ENCODE measurements around the gene CARD8.
"Not testable (repeated sequence)": the region's sequence is repeated elsewhere in the genome, so short reads cannot be mapped to it uniquely, and the experiment has no call there.

The CARD8 gene, protein sequence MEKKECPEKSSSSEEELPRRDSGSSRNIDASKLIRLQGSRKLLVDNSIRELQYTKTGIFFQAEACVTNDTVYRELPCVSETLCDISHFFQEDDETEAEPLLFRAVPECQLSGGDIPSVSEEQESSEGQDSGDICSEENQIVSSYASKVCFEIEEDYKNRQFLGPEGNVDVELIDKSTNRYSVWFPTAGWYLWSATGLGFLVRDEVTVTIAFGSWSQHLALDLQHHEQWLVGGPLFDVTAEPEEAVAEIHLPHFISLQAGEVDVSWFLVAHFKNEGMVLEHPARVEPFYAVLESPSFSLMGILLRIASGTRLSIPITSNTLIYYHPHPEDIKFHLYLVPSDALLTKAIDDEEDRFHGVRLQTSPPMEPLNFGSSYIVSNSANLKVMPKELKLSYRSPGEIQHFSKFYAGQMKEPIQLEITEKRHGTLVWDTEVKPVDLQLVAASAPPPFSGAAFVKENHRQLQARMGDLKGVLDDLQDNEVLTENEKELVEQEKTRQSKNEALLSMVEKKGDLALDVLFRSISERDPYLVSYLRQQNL

DNA sequence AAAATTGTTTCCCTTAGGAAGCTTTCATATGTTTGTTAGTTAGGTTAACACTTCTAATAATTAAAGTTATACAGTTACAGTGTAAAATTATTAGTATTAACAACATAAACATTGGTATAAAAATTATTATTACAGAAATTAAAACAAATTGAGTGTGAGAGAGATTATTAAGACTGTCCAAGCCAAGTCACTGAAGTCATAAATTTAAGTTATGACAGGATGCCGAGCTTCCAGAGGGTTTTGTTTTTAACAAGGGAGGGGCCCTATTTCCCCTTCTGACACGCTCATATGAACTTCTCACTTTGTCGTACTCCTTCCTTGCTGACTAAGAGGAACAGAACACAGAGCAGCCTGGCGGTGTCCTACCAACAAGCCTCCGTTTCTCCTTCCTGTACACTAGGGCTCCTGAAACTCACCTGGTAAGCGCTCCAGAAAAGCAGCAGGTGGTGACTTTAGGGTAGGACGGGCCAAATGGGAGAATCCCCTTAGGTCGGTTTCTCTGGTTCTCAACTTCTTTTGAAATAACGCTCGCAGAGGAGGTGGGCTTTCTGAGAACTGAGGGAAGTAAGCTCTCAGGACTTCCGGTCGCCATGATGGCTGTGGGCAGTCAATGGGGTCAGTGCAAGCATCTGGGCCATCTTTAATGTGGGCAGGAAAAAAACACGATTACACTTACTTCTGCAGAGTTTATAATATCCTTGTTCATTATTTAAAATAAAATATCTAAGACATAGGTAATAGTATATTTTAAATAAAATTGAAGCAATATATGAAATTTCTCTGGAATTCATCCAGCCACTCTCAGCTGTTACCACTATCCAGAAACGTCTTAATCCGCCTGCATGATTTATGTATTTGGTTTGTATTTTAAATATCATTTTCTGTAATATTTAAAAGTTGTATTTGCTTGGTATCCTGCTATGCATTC, at the start of gene CARD8:
TSS of gene CARD8 (minus strand) at position 537 of the 928 bp plus-strand sequence. CDS start 14,892 bp downstream, outside the sequence.
- DNase-seq (ENCODE audit: low read depth in 1 of 2, low spot score in 1 of 2) = peak; percentile 66 to 80

DNA sequence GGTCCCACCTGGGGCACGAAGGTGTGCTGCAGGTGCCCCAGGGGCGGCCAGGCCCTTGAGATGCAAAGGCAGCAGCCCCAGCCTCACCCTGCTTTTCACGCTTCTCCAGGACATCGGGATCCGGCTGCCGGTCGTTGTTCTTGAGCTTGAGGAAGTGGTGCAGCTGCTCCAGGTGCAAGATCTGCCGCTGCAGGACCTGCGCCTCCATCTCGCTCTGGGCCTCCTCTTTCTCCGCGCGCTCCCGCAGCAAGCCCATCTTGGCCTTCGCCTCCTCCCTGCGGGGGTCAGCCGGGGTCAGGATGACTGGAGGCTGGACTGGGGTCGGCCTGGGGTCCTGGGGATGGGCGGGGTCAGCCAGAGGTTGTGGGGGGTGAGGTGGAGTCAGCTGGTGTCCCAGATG, 48.2 kb upstream of the CARD8 start:
- no peak for DNase-seq (ENCODE audit: low read depth in 1 of 2, low spot score in 1 of 2)

DNA sequence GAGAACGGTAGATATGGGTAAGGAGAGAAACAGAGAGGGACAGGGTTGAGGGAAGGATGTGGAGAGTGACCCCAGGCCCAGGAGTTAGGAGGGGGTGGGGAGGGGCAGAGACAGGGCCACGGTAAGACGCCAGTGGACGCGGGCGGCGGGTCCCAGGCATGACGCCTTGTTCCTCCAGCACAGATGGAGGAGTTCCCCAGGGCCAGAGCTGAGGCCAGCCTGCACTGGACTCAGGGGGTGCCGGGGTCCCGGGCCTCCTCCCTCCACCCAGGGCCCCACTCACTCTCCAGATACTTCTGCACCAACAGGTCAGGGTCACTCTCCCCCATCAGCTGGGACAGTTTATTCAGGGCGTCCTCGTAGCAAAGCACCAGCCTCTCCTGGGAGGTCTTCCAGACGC, 47.7 kb upstream of the CARD8 start:
- DNase-seq (ENCODE audit: low read depth in 1 of 2, low spot score in 1 of 2) = no peak

DNA sequence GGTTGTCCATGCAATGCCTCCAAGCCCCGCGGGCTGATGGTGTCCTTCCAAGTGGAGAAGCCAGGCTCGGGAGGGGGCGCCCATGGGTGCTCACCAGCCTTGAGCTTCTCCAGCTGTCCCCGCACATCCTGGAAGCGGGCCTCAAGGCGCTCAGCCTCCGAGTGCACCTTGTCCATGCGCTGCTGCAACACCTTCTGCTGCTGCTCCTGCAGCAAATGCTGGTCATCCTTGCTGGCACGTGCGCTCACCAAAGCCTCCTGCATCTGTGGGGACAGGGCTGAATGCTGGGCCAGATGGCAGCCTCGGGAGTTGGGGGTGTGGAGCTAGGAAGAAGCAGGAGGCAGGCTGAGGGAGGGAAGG, 46.9 kb upstream of the CARD8 start:
- DNase-seq (ENCODE audit: low read depth in 1 of 2, low spot score in 1 of 2) = no peak

DNA sequence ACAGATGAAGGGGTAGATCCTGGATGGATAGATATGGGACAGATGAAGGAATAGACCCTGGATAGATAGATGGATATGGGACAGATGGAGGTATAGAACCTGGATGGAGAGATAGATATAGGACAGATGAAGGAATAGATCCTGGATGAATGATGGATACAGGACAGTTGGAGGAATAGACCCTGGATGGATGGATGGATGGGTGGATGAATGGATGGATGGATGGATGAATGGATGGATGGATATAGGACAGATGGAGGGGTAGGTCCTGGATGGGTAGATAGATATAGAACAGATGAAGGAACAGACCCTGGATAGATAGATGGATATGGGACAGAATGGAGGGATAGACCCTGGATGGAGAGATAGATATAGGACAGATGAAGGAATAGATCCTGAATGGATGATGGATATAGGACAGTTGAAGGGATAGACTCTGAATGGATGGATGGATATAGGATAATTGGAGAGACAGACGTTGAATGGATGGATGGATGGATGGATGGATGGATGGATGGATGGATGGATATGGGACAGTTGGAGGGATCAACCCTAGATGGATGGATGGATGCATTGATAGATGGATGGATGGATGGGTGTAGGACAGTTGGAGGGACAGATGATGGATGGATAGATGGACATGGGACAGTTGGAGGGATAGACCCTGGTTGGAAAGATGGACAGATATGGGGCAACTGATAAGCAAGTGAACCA, 46.3 kb upstream of the CARD8 start:
- DNase-seq (ENCODE audit: low read depth in 1 of 2, low spot score in 1 of 2) = no peak

DNA sequence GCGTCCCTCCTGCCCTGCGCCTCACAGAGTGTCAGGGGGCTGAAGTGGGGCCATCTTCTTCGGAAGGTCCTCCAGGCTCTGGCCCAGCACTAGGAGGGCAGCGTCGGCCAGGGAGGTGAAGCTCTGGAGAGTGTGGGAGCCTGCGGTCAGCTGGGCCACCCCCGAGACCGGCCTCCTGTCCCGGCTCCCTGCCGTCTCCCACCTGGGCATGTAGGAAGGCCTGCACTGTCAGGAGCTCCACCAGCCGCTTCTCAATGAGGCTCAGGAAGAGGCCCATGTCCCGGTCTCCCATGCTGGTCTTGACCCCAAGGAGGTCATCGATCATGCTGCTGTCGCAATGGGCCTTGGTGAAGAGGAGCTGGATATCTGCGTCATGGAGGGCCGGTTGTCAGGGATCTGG, 42.3 kb upstream of the CARD8 start:
- DNase-seq (ENCODE audit: low read depth in 1 of 2, low spot score in 1 of 2) = no peak

DNA sequence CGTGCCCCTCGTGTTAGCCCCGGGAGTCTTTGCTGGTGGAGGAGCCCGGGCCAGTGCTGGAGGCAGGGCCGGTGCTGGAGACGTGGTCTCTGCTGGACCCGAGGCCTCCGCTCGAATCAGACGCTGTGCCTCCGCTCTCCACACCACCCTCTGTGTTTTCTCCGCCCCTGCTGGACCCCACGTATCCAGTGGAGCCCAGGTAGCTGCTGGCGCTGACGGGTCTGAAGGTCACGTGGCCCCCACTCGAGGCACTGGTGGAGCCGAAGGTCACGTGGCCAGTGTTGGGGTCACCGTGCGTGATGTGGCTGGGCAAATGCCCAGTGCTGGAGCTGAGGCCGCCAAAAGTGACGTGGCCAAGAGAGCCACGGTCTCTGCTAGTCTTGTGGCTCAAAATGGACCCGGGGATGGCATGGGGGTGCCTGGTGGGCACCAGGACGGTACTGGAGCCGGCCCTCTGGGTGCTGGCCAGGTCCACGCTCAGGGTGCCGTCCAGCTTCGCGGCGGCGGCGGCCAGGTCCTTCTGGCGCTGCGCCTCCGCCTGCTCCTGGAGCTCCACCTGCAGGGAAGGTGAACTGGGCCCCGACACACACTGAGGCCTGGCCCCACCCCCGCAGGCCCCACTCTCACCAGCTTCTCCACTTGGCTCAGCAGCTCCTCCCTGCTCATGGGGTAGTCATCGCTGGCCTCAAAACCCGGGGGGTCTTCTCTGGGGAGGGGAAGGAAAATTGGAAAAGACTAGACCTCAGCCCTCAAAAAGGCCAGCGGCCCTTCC, 41.4 kb upstream of the CARD8 start:
- DNase-seq (ENCODE audit: low read depth in 1 of 2, low spot score in 1 of 2) = no peak

DNA sequence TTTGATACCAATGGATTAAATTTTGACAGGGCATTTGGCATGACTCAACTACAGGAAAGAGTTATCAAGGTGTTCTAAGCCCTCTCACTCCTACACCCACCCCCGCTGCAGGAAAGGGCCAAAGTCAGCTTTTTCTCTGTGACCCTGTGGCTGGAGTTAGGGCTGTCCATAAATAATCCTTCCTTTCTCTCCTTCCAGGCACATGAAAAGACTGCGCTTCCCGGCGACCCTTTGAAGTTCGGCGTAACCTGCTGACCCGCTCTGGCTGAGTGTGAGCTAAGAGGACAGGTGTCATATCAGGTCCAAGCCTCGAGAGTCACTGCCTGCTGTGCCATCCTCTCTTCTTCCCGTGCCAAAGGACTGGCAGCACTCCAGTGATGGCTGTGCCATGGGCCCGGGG, 39.7 kb upstream of the CARD8 start:
- DNase-seq (ENCODE audit: low read depth in 1 of 2, low spot score in 1 of 2) = no peak

DNA sequence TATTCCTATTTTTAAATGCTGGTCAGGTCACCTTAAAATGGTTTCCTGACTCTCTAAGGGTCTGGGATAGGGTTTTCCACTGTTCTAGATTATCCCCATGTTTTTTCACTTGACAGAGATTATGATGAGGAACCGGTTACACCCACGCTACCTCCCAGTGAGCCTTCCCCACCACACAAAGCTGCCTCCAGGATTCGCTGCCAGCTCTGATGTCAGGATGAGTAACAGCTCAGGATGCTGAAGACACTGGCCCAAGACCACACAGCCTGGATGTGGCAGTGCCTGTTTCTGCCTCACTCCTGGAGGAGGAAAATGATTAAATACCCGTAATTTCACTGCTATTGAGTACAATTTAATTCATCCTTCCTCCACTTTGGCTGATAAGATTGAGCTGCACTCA, 37.1 kb upstream of the CARD8 start:
- DNase-seq (ENCODE audit: low read depth in 1 of 2, low spot score in 1 of 2) = no peak

DNA sequence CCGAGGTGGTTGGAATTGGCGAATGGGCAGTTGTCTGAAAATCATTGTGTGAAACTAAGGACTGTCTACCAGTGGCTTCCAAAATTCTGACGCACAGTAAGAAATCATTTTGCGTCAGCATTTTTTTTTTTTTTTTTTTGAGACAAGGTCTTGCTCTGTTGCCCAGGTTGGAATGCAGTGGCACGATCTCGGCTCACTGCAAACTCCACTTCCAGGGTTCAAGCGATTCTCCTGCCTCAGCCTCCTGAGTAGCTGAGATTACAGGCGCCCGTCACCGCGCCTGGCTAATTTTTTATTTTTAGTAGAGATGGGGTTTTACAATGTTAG, 35.7 kb upstream of the CARD8 start:
- DNase-seq (ENCODE audit: low read depth in 1 of 2, low spot score in 1 of 2) = not testable (repeated sequence)

DNA sequence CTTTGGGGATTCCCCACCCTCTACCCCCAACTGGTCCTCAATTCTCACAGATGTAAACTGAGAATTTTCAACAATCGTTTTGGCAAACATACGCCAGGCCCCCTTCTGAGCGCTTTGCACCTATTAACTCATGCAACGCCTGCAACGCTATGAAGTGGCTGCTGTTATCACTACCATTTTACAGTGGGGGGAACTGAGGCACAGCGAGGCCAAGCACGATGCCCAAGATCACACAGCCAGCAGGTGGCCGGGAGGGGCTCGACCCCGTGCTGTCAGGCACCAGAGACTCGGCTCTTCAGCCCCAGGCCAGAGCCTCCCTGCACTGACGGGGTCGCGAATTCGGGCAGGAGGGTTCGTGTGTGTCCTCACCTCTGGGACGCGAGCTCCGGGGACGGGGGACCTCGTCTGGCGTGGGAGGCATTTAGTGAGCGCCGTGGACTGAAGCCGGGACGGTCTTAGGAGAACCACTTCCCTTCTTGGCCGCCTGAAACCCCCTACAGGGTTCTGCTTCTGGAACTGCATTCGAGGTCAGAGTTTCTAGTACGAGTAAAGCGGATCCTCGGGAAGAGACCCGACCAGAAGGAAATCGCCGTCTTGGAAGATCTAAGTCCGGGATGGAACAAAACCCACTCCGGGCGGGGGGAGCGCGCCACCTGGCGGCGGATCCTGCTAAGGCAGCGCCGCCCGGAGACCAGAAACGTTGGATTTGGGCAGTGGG, 35.2 kb upstream of the CARD8 start:
- peak; percentile 32 to 47 for DNase-seq (ENCODE audit: low read depth in 1 of 2, low spot score in 1 of 2)

DNA sequence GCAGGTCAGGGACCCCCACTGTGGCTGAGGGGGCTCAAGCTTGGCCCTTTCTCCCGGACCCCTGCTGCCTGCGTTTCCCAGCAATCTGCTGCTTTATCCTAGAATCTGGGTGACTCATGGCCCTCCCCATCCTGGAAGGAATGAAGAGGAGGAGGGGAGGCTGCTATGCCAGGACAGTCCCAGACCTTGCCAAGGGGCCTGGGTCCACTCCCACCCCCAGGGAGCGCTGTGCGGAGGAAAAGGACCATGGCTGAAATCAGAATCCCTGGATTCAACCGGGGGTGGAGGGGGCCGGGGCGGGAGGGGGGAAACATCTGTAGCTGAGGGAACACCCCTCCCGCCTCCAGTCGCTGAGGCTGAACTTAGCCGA, 34.7 kb upstream of the CARD8 start:
- DNase-seq (ENCODE audit: low read depth in 1 of 2, low spot score in 1 of 2) = no peak

DNA sequence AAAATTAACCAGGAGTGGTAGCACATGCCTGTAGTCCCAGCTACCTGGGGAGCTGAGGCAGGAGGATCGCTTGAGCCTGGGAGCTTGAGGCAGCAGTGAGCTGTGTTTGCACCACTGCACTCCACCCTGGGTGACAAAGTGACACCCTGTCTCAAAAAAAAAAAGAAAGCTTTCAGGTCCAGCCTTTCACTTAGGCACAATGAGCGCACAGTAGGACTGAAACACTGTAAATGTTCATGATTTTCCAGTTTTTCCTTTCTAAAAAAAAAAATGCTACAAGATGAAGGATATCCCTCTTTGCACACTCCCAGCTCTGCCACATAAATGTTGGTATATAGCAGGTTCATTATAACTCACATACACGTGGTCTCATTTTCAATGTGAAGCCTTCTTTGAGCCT, 32.0 kb upstream of the CARD8 start:
- DNase-seq (ENCODE audit: low read depth in 1 of 2, low spot score in 1 of 2) = no peak

DNA sequence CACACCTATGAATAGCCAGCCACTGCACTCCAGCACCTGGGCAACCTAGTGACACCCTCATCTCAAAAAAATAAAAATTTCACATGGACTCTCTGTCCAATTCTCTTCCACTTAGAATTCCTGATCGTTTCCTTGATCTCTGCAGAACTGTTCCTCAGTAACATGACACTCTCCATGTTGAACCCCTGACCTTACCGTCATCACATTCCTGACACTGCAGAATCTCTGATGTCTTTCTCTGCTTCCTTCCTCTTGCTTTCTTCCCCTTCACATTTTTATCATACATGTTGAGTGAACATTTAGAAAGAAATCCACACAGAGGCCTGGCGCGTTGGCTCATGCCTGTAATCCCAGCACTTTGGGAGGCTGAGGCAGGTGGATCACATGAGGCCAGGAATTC, 29.2 kb upstream of the CARD8 start:
- no peak for DNase-seq (ENCODE audit: low read depth in 1 of 2, low spot score in 1 of 2)

DNA sequence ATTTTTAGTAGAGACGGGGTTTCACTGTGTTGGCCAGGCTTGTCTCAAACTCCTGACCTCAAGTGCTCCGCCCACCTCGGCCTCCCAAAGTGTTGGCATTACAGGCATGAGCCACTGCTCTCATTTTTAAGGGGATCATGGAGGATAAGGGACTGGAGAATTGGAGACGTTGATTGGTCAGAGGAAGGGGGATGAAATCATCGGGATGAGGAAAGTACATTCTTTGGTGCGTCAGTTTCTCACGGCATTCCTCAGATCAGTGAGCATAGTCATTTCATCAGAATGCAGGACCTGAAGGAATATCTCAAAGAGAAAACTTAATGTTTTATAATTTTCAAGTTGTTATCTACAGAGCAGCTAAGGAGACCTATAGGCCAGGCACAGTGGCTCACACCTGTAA, 28.2 kb upstream of the CARD8 start:
- DNase-seq (ENCODE audit: low read depth in 1 of 2, low spot score in 1 of 2) = no peak

DNA sequence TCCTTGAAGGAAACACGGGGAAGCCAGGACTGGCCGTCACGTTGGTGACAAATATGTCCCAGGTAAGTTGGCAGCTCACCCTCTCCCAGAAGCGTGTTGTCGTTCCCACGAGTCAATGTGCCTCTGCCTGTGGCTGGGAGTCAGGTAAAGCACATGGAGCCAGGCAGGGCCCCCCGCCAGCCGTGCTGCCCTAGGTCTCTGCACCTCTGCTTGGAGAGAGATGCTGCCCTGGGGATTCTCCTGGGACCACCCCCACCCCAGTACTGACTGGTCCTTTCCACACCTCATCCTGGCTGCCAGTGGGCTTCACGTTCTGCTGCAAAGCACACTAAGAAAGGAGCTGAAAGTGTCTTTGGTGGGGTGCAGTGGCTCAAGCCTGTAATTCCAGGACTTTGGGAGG, 24.0 kb upstream of the CARD8 start:
- no peak for DNase-seq (ENCODE audit: low read depth in 1 of 2, low spot score in 1 of 2)

DNA sequence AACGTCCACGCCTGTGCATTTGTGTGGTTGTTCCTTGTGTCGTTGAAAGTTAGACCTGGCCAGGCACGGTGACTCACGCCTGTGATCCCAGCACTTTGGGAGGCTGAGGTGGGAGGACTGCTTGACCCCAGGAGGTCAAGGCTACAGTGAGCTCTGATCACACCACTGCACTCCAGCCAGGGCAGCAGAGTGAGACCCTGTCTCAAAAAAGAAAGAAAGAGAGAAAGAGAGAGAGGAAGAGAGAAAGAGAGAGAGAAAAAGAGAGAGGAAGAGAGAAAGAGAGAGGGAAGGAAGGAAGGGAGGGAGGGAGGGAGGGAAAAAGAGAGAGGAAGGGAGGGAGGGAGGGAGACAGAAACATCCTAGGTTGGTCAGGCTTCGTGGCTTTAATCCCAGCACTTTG, 19.2 kb upstream of the CARD8 start:
- DNase-seq (ENCODE audit: low read depth in 1 of 2, low spot score in 1 of 2) = no peak

DNA sequence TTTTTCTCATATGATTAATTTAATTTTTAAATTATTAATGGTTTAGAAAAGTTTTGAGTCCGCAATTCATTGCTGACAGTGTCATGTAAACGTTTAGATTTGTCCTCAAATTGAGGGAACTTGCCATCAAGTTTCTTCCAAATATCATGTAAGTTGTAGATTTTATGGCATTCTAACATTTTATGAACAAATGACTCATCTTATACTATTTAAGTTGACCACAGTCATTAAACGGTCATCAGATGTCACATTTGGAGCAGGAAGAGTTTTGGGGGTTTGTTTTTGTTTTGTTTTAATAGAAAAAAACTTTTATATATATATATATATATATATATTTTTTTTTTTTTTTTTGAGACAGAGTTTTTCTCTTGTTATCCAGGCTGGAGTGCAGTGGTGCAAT, 18.5 kb upstream of the CARD8 start:
- no peak for DNase-seq (ENCODE audit: low read depth in 1 of 2, low spot score in 1 of 2)

DNA sequence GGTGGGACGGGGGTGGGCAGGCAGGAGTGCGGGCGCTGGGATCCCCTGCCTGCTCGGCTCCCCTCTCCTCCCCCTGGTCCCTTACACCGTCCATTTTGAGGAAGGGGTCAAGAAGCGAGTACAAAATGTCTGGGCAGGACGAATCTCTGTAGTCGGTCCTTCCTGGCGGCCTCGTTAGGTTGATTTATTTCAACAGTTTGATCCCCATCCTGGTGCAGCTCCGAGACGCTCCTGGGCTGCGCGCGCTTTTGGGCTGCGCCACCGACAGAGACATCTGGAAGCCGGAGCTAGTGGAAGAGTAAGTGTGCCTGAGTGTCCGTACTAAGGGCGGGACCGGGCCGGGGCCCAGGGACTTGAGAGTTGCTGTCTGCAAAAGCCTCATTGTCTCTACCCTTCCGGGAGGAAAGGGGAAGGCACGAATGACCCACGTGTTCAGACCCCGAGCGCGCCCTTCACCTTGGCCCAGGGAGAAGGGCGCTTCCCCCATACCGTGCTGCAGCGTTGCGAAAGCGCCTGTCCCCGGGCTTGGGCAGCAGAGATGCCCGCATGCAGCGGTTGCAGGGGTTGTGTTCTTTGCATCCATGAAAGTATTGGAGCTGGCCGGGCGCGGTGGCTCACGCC, 15.9 kb upstream of the CARD8 start:
- no peak for DNase-seq (ENCODE audit: low read depth in 1 of 2, low spot score in 1 of 2)

DNA sequence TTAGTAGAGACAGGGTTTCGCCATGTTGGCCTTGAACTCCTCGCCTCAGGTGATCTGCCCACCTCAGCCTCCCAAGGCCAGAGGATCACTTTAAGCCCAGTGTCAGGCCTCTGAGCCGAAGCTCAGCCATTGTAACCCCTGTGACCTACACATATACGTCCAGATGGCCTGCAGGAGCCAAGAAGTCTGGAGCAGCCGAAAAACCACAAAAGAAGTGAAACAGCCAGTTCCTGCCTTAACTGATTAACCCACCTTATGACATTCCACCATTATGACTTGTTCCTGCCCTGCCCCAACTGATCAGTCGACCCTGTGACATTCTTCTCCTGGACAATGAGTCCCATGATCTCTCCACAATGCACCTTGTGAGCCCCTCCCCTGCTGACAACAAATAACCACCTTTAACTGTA, 13.9 kb upstream of the CARD8 start:
- DNase-seq (ENCODE audit: low read depth in 1 of 2, low spot score in 1 of 2) = not testable (repeated sequence)
